SK-N-SH treated with all-trans-retinoic acid at 6 μM for 48 hours (cell line): ENCODE results near the gene NEU4.

ENCODE experiments used
- ATAC-seq: fragments of 200-7000 bp; cut with Tn5 transposase; 3 replicates; pipeline ENCODE4 v1.9.1; 2020; ENCODE audit warnings: mild to moderate bottlenecking, moderate library complexity
- ARNTL ChIP-seq: fragments of 450-650 bp; formaldehyde crosslinking; IDR thresholded peaks from 2 replicates; pipeline ENCODE4 v1.5.0; 2020; ENCODE audit warnings: low read depth, mild to moderate bottlenecking, moderate library complexity, borderline replicate concordance
- BACH2 ChIP-seq: fragments of 250-450 bp; sonication (Bioruptor Pico); IDR thresholded peaks from 2 replicates; pipeline ENCODE4 v1.9.0; 2021; ENCODE audit warnings: mild to moderate bottlenecking, borderline replicate concordance
- ESRRG ChIP-seq: fragments of 250-450 bp; sonication (Bioruptor Pico); IDR thresholded peaks from 2 replicates; pipeline ENCODE4 v1.6.1; 2021; ENCODE audit warnings: mild to moderate bottlenecking
- GLIS3 ChIP-seq: fragments of 250-450 bp; sonication (Bioruptor Pico); IDR thresholded peaks from 2 replicates; pipeline ENCODE4 v1.5.0; 2020; ENCODE audit warnings: mild to moderate bottlenecking, moderate library complexity
- ISL1 ChIP-seq: fragments of 250-450 bp; sonication (Bioruptor Pico); IDR thresholded peaks from 2 replicates; pipeline ENCODE4 v2.1.2; 2022; ENCODE audit warnings: mild to moderate bottlenecking, moderate library complexity
- OSR1 ChIP-seq: fragments of 250-450 bp; sonication (Bioruptor Pico); IDR thresholded peaks from 2 replicates; pipeline ENCODE4 v1.8.0; 2022; ENCODE audit warnings: moderate library complexity, mild to moderate bottlenecking, inconsistent platforms
- POU6F1 ChIP-seq: fragments of 250-450 bp; sonication (Bioruptor Pico); IDR thresholded peaks from 2 replicates; pipeline ENCODE4 v1.8.0; 2021; ENCODE audit warnings: low read depth, mild to moderate bottlenecking, moderate library complexity, borderline replicate concordance
- PPARA ChIP-seq: fragments of 250-450 bp; sonication (Bioruptor Pico); IDR thresholded peaks from 2 replicates; pipeline ENCODE4 v1.5.0; 2020; ENCODE audit warnings: mild to moderate bottlenecking, borderline replicate concordance
- SNAI2 ChIP-seq: fragments of 250-450 bp; sonication (Bioruptor Pico); IDR thresholded peaks from 2 replicates; pipeline ENCODE4 v1.5.0; 2020; ENCODE audit warnings: mild to moderate bottlenecking, moderate library complexity
- TOX ChIP-seq: fragments of 250-450 bp; sonication (Bioruptor Pico); IDR thresholded peaks from 2 replicates; pipeline ENCODE4 v1.8.0; 2021; ENCODE audit warnings: mild to moderate bottlenecking, moderate library complexity, borderline replicate concordance
- ZC3H10 ChIP-seq: fragments of 250-450 bp; sonication (Bioruptor Pico); IDR thresholded peaks from 2 replicates; pipeline ENCODE4 v1.5.1; 2021; ENCODE audit warnings: mild to moderate bottlenecking, moderate library complexity
- ZFP3 ChIP-seq: fragments of 250-450 bp; sonication (Bioruptor Pico); IDR thresholded peaks from 2 replicates; pipeline ENCODE4 v1.5.0; 2020; ENCODE audit warnings: mild to moderate bottlenecking, moderate library complexity
- ZFP30 ChIP-seq: fragments of 450-650 bp; formaldehyde crosslinking; IDR thresholded peaks from 2 replicates; pipeline ENCODE4 v1.5.0; 2022; ENCODE audit warnings: mild to moderate bottlenecking, moderate library complexity
- ZNF565 ChIP-seq: fragments of 450-650 bp; formaldehyde crosslinking; conservative IDR thresholded peaks from 2 replicates; pipeline ENCODE4 v1.5.0; 2020; ENCODE audit warnings: low read depth, mild to moderate bottlenecking, moderate library complexity
- ZNF70 ChIP-seq: fragments of 450-650 bp; formaldehyde crosslinking; IDR thresholded peaks from 2 replicates; pipeline ENCODE4 v1.5.0; 2020; ENCODE audit warnings: mild to moderate bottlenecking, moderate library complexity
- ZNF8 ChIP-seq: fragments of 450-650 bp; formaldehyde crosslinking; IDR thresholded peaks from 2 replicates; pipeline ENCODE4 v1.5.0; 2020; ENCODE audit warnings: mild to moderate bottlenecking, moderate library complexity
- TF ChIP-seq, protein P1 (sequence below): fragments of 250-450 bp; sonication (Bioruptor Pico); IDR thresholded peaks from 2 replicates; pipeline ENCODE4 v1.5.1; 2021; ENCODE audit warnings: mild to moderate bottlenecking, moderate library complexity
- TF ChIP-seq, protein P2 (sequence below): fragments of 250-450 bp; sonication (Bioruptor Pico); IDR thresholded peaks from 2 replicates; pipeline ENCODE4 v1.5.0; 2020; ENCODE audit warnings: mild to moderate bottlenecking, moderate library complexity

The NEU4 gene

GRCh38 chr2:241860184-241861078 lies 51.4 kb downstream of the NEU4 start (continued):
- no peak for TF ChIP-seq ARNTL (CRISPR knock-in tag)

- ATAC-seq: no peak
- no peak for TF ChIP-seq POU6F1 (CRISPR knock-in tag)
- TF ChIP-seq ZNF70 (CRISPR knock-in tag): no peak
- no peak for TF ChIP-seq ZFP3 (CRISPR knock-in tag)
- no peak for TF ChIP-seq OSR1
- TF ChIP-seq, protein P1, sequence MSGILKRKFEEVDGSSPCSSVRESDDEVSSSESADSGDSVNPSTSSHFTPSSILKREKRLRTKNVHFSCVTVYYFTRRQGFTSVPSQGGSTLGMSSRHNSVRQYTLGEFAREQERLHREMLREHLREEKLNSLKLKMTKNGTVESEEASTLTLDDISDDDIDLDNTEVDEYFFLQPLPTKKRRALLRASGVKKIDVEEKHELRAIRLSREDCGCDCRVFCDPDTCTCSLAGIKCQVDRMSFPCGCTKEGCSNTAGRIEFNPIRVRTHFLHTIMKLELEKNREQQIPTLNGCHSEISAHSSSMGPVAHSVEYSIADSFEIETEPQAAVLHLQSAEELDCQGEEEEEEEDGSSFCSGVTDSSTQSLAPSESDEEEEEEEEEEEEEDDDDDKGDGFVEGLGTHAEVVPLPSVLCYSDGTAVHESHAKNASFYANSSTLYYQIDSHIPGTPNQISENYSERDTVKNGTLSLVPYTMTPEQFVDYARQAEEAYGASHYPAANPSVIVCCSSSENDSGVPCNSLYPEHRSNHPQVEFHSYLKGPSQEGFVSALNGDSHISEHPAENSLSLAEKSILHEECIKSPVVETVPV: no peak
- TF ChIP-seq TOX (CRISPR knock-in tag): no peak
- TF ChIP-seq GLIS3 (CRISPR knock-in tag): no peak
- TF ChIP-seq SNAI2 (CRISPR knock-in tag): no peak
- TF ChIP-seq, protein P2, sequence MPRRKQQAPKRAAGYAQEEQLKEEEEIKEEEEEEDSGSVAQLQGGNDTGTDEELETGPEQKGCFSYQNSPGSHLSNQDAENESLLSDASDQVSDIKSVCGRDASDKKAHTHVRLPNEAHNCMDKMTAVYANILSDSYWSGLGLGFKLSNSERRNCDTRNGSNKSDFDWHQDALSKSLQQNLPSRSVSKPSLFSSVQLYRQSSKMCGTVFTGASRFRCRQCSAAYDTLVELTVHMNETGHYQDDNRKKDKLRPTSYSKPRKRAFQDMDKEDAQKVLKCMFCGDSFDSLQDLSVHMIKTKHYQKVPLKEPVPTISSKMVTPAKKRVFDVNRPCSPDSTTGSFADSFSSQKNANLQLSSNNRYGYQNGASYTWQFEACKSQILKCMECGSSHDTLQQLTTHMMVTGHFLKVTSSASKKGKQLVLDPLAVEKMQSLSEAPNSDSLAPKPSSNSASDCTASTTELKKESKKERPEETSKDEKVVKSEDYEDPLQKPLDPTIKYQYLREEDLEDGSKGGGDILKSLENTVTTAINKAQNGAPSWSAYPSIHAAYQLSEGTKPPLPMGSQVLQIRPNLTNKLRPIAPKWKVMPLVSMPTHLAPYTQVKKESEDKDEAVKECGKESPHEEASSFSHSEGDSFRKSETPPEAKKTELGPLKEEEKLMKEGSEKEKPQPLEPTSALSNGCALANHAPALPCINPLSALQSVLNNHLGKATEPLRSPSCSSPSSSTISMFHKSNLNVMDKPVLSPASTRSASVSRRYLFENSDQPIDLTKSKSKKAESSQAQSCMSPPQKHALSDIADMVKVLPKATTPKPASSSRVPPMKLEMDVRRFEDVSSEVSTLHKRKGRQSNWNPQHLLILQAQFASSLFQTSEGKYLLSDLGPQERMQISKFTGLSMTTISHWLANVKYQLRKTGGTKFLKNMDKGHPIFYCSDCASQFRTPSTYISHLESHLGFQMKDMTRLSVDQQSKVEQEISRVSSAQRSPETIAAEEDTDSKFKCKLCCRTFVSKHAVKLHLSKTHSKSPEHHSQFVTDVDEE (CRISPR knock-in tag): no peak
- no peak for TF ChIP-seq ZNF565 (CRISPR knock-in tag)
- TF ChIP-seq ZFP30: no peak
- TF ChIP-seq, all 23 proteins: peak for 0
Observed at GRCh38 chr2:241861264-241861663, 52.3 kb downstream of the NEU4 start.

DNA sequence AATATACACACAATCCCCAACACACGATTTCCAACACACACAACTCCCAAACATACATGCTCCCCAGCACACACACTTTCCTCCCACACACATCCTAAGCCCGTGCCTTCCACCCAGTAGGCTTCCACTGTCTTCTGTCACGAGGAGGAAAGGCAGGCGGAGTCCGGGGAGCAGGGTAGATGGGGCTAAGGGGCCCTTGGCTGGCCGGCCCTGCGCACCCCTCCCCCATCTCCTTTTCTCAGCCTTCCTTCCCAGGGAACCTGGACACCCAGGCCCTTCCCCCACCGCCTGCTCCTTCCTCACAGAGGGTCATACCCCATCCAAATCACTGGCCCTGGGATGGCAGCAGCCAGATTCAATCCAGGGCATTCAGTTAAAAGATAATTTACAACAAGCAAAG lies 53.1 kb downstream of the NEU4 start:
- no peak for TF ChIP-seq ZFP3 (CRISPR knock-in tag)
- TF ChIP-seq ESRRG (CRISPR knock-in tag): no peak
- no peak for TF ChIP-seq BACH2 (CRISPR knock-in tag)
- TF ChIP-seq POU6F1 (CRISPR knock-in tag): no peak
- no peak for TF ChIP-seq ZNF8
- TF ChIP-seq ISL1 (CRISPR knock-in tag): no peak
- no peak for TF ChIP-seq ZC3H10
- no peak for ATAC-seq

- no peak for ATAC-seq
- TF ChIP-seq ZNF8: no peak
- no peak for TF ChIP-seq ISL1 (CRISPR knock-in tag)
- TF ChIP-seq ARNTL (CRISPR knock-in tag): no peak
- no peak for TF ChIP-seq PPARA (CRISPR knock-in tag)
- TF ChIP-seq POU6F1 (CRISPR knock-in tag): no peak
- TF ChIP-seq TOX (CRISPR knock-in tag): no peak
- TF ChIP-seq ESRRG (CRISPR knock-in tag): no peak
- TF ChIP-seq, protein P2 (CRISPR knock-in tag): no peak
Observed at GRCh38 chr2:241862775-241863535, 54.0 kb downstream of the NEU4 start.
